ENCODE results near the gene UBN1. TPM values are rescaled to one million over a fixed set of nuclear protein-coding genes. Genes with fewer than 3 reads are reported as not detected.

The UBN1 gene
- total RNA-seq, 1 experiment from 2014 or later: 33.3 TPM

DNA sequence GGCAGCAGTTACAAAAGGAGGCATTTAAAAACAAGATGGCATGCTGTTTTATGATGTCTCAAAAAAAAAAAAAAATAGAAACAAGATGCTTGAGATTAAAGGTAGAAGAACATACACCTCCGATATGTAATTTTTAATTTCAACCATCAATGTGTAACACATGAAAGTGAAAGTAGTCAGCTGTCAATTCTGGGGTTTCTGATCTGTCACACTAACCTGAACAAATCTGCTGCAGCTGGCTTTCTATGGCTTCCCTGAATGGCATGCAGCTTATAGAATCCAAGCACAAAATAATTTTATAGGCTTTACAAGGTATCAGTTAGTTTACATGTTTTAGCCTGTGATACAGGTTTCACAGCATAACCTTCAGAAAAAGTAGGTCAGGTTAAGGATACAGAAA is 13.7 kb upstream of the UBN1 start:
- Mint-ChIP-seq H3K27me3 (ENCODE audit: insufficient read depth, unreplicated experiment) (no peaks in the 10 kb centered on the region), H3K4me3 (ENCODE audit: unreplicated experiment) (no peak overlapping the region), H3K36me3 (ENCODE audit: insufficient read depth, unreplicated experiment) (peaks cover 88% of the 10 kb centered on the region), H3K9me3 (ENCODE audit: unreplicated experiment) (no peaks in the 10 kb centered on the region), H3K27ac (ENCODE audit: low read depth, unreplicated experiment) (no peak overlapping the region), H3K4me1 (ENCODE audit: insufficient read depth, unreplicated experiment) (no peaks in the 10 kb centered on the region)
- DNase-seq (ENCODE audit: unreplicated experiment): no peak
- TF ChIP-seq, protein P1, sequence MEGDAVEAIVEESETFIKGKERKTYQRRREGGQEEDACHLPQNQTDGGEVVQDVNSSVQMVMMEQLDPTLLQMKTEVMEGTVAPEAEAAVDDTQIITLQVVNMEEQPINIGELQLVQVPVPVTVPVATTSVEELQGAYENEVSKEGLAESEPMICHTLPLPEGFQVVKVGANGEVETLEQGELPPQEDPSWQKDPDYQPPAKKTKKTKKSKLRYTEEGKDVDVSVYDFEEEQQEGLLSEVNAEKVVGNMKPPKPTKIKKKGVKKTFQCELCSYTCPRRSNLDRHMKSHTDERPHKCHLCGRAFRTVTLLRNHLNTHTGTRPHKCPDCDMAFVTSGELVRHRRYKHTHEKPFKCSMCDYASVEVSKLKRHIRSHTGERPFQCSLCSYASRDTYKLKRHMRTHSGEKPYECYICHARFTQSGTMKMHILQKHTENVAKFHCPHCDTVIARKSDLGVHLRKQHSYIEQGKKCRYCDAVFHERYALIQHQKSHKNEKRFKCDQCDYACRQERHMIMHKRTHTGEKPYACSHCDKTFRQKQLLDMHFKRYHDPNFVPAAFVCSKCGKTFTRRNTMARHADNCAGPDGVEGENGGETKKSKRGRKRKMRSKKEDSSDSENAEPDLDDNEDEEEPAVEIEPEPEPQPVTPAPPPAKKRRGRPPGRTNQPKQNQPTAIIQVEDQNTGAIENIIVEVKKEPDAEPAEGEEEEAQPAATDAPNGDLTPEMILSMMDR (IDR thresholded peaks at IDR 0.05; ENCODE audit: unreplicated experiment): no peak
- CTCF ChIA-PET: interaction anchor here (0.6 kb wide), 1 partner anchor 346 kb away, joined by 3 read pairs; no protein-coding TSS in a partner anchor
- intact Hi-C loops (cut with micrococcal nuclease): no loop called here
- no TSS peak for BruUV-seq (replicated peaks)
- POLR2A ChIA-PET: interaction anchor here (0.7 to 1.2 kb wide), 2 partner anchors 9 to 12 kb away, joined by 3 read pairs; no protein-coding TSS in a partner anchor

DNA sequence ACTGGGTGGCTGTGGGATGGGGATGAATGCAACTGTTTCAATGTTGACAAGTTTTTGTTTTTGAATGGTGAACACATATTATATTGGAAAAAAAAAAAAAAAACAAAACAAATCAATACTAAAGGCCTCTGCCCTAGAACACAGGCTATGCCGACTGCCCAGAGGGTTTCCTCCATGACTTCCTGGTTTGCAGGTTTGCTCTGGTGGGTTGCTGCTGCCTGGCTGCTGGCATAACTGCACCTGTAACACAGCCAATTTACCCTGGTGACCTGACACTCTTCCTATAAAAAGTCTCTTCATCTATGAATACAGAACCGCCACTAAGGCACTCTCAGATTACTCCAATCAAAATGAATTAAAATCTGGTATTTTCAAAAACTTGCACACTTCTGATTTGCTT is 10.6 kb upstream of the UBN1 start:
- ChIA-PET CTCF (interaction anchor here (0.6 kb wide), 1 partner anchor 8 kb away, joined by 6 read pairs; no protein-coding TSS in a partner anchor), POLR2A (interaction anchor here (1.5 to 1.6 kb wide), 2 partner anchors 10 to 34 kb away, joined by 4 to 6 read pairs; partner anchors contain the start of genes GLYR1 and ROGDI)
- Mint-ChIP-seq H3K27me3 (ENCODE audit: insufficient read depth, unreplicated experiment) (no peaks in the 10 kb centered on the region), H3K9me3 (ENCODE audit: unreplicated experiment) (no peaks in the 10 kb centered on the region), H3K4me1 (ENCODE audit: insufficient read depth, unreplicated experiment) (no peaks in the 10 kb centered on the region), H3K4me3 (ENCODE audit: unreplicated experiment) (no peak overlapping the region), H3K27ac (ENCODE audit: low read depth, unreplicated experiment) (no peak overlapping the region), H3K36me3 (ENCODE audit: insufficient read depth, unreplicated experiment) (peaks cover 90% of the 10 kb centered on the region)
- no TSS peak for BruUV-seq (replicated peaks)
- intact Hi-C loops (cut with micrococcal nuclease): no loop called here
- no peak for DNase-seq (ENCODE audit: unreplicated experiment)
- TF ChIP-seq, protein P1 (IDR thresholded peaks at IDR 0.05; ENCODE audit: unreplicated experiment): no peak

DNA sequence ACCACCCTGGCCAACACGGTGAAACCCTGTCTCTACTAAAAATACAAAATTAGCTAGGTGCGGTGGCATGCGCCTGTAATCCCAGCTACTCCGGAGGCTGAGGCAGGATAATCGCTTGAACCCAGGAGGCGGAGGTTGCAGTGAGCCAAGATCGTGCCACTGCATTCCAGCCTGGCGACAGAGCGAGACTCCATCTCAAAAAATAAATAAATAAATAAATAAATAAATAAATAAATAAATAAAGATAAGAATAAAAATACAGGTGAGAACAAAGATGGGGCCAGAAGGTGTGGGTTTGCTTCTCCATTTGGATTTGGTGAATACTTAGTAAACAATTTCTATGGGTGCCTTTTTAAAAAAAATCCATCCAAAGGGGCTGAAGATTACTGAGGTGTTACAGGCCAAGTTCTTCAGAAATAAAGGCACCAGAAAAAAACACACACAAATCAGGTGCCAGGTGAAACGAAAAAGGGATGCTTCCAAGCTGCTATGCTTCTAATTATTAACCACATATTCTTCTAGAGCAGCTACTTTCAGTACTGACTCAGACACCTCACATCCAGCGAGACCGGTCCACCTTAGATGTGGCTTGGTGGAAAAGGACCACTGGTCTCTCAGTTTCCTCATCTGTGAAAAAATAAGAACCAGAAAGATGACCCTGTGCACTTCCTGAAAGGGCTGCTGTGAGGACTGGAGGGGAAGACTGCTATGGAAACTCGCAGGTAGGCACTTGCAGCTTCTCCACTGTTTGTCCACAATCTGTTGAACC is 9.4 kb upstream of the UBN1 start:
- no TSS peak for BruUV-seq (replicated peaks)
- H3K36me3 Mint-ChIP-seq (ENCODE audit: insufficient read depth, unreplicated experiment): peaks cover 93% of the 10 kb centered on the region
- ChIA-PET POLR2A (no interaction called here), CTCF (interaction anchor here (0.7 kb wide), 3 partner anchors 9 to 118 kb away, joined by 3 to 7 read pairs (median 3); no protein-coding TSS in a partner anchor)
- TF ChIP-seq, protein P1 (IDR thresholded peaks at IDR 0.05; ENCODE audit: unreplicated experiment): no peak
- no peaks in the 10 kb centered on the region for H3K4me1 Mint-ChIP-seq (ENCODE audit: insufficient read depth, unreplicated experiment)
- intact Hi-C loops (cut with micrococcal nuclease): no loop called here
- no peaks in the 10 kb centered on the region for H3K27me3 Mint-ChIP-seq (ENCODE audit: insufficient read depth, unreplicated experiment)
- no peak overlapping the region for H3K27ac Mint-ChIP-seq (ENCODE audit: low read depth, unreplicated experiment)
- no peak for DNase-seq (ENCODE audit: unreplicated experiment)
- H3K4me3 Mint-ChIP-seq (ENCODE audit: unreplicated experiment): no peak overlapping the region
- no peaks in the 10 kb centered on the region for H3K9me3 Mint-ChIP-seq (ENCODE audit: unreplicated experiment)

GRCh38 chr16:4839942-4840341 is 7.3 kb upstream of the UBN1 start:
- H3K27ac Mint-ChIP-seq (ENCODE audit: low read depth, unreplicated experiment): no peak overlapping the region
- H3K36me3 Mint-ChIP-seq (ENCODE audit: insufficient read depth, unreplicated experiment): peaks cover 95% of the 10 kb centered on the region
- POLR2A ChIA-PET: no interaction called here
- no TSS peak for BruUV-seq (replicated peaks)
- CTCF ChIA-PET: interaction anchor here (0.6 kb wide), 1 partner anchor 13 kb away, joined by 3 read pairs; no protein-coding TSS in a partner anchor
- H3K9me3 Mint-ChIP-seq (ENCODE audit: unreplicated experiment): no peaks in the 10 kb centered on the region
- no peak for DNase-seq (ENCODE audit: unreplicated experiment)
- H3K4me3 Mint-ChIP-seq (ENCODE audit: unreplicated experiment): no peak overlapping the region
- H3K27me3 Mint-ChIP-seq (ENCODE audit: insufficient read depth, unreplicated experiment): no peaks in the 10 kb centered on the region
- no peaks in the 10 kb centered on the region for H3K4me1 Mint-ChIP-seq (ENCODE audit: insufficient read depth, unreplicated experiment)
- intact Hi-C loops (cut with micrococcal nuclease): loop anchor here (10.0 kb wide), 1 partner anchor 245 kb away; no protein-coding TSS in a partner anchor
- TF ChIP-seq, protein P1 (IDR thresholded peaks at IDR 0.05; ENCODE audit: unreplicated experiment): no peak

Data from MCF 10A (cell line).